ENCODE data around the gene KIF11. TPM values are rescaled to one million over a fixed set of nuclear protein-coding genes. Genes with fewer than 3 reads are reported as not detected.

The KIF11 gene
- total RNA-seq, 2 donors from 2014 or later = 36.5 to 55.7 TPM

DNA sequence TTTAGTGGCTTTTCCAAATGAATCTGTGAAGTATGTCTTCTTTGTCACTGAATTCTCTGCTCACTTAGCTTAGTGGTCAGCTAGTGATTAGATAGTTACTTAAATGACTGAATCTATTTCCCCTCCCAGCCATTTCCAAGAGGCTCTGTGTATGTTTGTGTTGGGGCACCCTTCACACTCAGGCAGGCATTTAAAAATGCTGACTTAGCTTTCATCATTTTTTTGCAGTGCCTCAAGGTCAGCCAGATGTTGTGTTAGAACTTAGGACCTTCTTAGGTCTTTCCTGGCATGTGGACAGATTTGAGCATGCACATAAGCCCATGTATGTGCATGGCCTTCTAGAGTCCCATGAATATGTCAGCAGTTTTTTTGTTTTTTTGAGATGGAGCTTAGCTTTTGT, 71.4 kb downstream of the KIF11 start:
- Histone ChIP-seq H3K9me3 (ENCODE audit: control insufficient read depth, low read length) (peaks cover 23% of the 10 kb centered on the region), H3K27ac (ENCODE audit: low read depth, low read length) (no peak overlapping the region), H3K4me1 (ENCODE audit: control insufficient read depth, insufficient read depth, low read length) (no peaks in the 10 kb centered on the region), H3K36me3 (ENCODE audit: control insufficient read depth, insufficient read depth, low read length) (no peaks in the 10 kb centered on the region), H3K9ac (ENCODE audit: extremely low read depth, low read length, poor library complexity, severe bottlenecking) (no peak overlapping the region), H3K4me3 (ENCODE audit: low read length) (no peak overlapping the region), H3K27me3 (ENCODE audit: control insufficient read depth, insufficient read depth, low read length, poor library complexity, severe bottlenecking) (no peaks in the 10 kb centered on the region)
- Mint-ChIP-seq H3K36me3 (ENCODE audit: low read depth) (no peaks in the 10 kb centered on the region), H3K27ac (no peak overlapping the region), H3K4me1 (no peaks in the 10 kb centered on the region), H3K27me3 (ENCODE audit: insufficient read depth) (peaks cover 2% of the 10 kb centered on the region), H3K9me3 (peaks cover 28% of the 10 kb centered on the region), H3K4me3 (no peak overlapping the region)
- no peak for DNase-seq
- TF ChIP-seq, protein P1, sequence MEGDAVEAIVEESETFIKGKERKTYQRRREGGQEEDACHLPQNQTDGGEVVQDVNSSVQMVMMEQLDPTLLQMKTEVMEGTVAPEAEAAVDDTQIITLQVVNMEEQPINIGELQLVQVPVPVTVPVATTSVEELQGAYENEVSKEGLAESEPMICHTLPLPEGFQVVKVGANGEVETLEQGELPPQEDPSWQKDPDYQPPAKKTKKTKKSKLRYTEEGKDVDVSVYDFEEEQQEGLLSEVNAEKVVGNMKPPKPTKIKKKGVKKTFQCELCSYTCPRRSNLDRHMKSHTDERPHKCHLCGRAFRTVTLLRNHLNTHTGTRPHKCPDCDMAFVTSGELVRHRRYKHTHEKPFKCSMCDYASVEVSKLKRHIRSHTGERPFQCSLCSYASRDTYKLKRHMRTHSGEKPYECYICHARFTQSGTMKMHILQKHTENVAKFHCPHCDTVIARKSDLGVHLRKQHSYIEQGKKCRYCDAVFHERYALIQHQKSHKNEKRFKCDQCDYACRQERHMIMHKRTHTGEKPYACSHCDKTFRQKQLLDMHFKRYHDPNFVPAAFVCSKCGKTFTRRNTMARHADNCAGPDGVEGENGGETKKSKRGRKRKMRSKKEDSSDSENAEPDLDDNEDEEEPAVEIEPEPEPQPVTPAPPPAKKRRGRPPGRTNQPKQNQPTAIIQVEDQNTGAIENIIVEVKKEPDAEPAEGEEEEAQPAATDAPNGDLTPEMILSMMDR (conservative IDR thresholded peaks at IDR 0.05) = no peak

DNA sequence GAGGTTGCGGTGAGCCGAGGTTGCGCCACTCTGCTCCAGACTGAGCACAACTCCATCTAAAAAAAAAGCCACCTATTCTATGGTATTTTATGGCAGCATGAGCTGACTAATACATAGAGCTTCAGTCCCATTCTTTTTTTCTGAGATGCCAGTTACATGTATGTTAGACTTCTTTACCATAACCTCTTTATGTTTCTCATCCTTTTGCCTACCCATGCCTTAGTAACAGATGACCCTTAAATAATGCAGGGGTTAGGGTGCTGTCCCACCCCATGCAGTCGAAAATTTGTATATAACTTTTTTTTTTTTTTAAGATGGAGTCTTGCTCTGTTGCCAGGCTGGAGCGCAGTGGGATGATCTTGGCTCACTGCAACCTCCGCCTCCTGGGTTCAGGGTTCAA, 74.1 kb downstream of the KIF11 start:
- Histone ChIP-seq H3K4me3 (ENCODE audit: low read length) (no peak overlapping the region), H3K9ac (ENCODE audit: extremely low read depth, low read length, poor library complexity, severe bottlenecking) (no peak overlapping the region), H3K36me3 (ENCODE audit: control insufficient read depth, insufficient read depth, low read length) (no peaks in the 10 kb centered on the region), H3K4me1 (ENCODE audit: control insufficient read depth, insufficient read depth, low read length) (no peaks in the 10 kb centered on the region), H3K27ac (ENCODE audit: low read depth, low read length) (no peak overlapping the region), H3K27me3 (ENCODE audit: control insufficient read depth, insufficient read depth, low read length, poor library complexity, severe bottlenecking) (no peaks in the 10 kb centered on the region), H3K9me3 (ENCODE audit: control insufficient read depth, low read length) (peaks cover 17% of the 10 kb centered on the region)
- H3K4me3 Mint-ChIP-seq = no peak overlapping the region
- DNase-seq = no peak
- TF ChIP-seq, protein P1 (conservative IDR thresholded peaks at IDR 0.05) = no peak
- peaks cover 2% of the 10 kb centered on the region for H3K27me3 Mint-ChIP-seq (ENCODE audit: insufficient read depth)
- H3K9me3 Mint-ChIP-seq = peaks cover 25% of the 10 kb centered on the region
- H3K36me3 Mint-ChIP-seq (ENCODE audit: low read depth) = no peaks in the 10 kb centered on the region
- no peak overlapping the region for H3K27ac Mint-ChIP-seq
- no peaks in the 10 kb centered on the region for H3K4me1 Mint-ChIP-seq
- WGBS, 2 experiments (ENCODE audit: insufficient coverage in 1 of 2, insufficient read length in 1 of 2) = 95 to 96% methylated on average over 5 to 6 of the region's 6 CpGs

DNA sequence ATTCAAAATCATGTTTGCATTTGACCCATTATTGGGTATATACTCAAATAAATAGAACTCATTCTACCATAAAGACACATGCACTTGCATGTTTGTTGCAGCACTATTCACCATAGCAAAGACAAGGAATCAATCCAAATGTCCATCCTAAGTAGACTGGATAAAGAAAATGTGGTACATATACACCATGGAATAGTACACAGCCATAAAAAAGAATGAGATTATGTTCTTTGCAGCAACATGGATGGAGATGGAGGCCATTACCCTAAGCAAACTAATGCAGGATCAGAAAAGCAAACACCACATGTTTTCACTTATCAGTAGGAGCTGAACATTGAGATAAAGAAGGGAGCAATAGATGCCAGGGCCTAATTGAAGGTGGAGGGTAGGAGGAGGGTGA, 84.8 kb downstream of the KIF11 start:
- Histone ChIP-seq H3K9ac (ENCODE audit: extremely low read depth, low read length, poor library complexity, severe bottlenecking) (no peak overlapping the region), H3K4me1 (ENCODE audit: control insufficient read depth, insufficient read depth, low read length) (no peaks in the 10 kb centered on the region), H3K36me3 (ENCODE audit: control insufficient read depth, insufficient read depth, low read length) (no peaks in the 10 kb centered on the region), H3K4me3 (ENCODE audit: low read length) (no peak overlapping the region), H3K27me3 (ENCODE audit: control insufficient read depth, insufficient read depth, low read length, poor library complexity, severe bottlenecking) (no peaks in the 10 kb centered on the region), H3K9me3 (ENCODE audit: control insufficient read depth, low read length) (peaks cover 26% of the 10 kb centered on the region), H3K27ac (ENCODE audit: low read depth, low read length) (no peak overlapping the region)
- Mint-ChIP-seq H3K4me1 (peaks cover 2% of the 10 kb centered on the region), H3K36me3 (ENCODE audit: low read depth) (peaks cover 4% of the 10 kb centered on the region), H3K9me3 (peaks cover 38% of the 10 kb centered on the region), H3K4me3 (no peak overlapping the region), H3K27ac (no peak overlapping the region), H3K27me3 (ENCODE audit: insufficient read depth) (no peaks in the 10 kb centered on the region)
- TF ChIP-seq, protein P1 (conservative IDR thresholded peaks at IDR 0.05) = no peak
- no peak for DNase-seq
